ENCODE data around the gene RNF144A. TPM values are rescaled to one million over a fixed set of nuclear protein-coding genes. Genes with fewer than 3 reads are reported as not detected.

The RNF144A gene
- total RNA-seq, 1 experiment from 2014 or later: 13.0 TPM

DNA sequence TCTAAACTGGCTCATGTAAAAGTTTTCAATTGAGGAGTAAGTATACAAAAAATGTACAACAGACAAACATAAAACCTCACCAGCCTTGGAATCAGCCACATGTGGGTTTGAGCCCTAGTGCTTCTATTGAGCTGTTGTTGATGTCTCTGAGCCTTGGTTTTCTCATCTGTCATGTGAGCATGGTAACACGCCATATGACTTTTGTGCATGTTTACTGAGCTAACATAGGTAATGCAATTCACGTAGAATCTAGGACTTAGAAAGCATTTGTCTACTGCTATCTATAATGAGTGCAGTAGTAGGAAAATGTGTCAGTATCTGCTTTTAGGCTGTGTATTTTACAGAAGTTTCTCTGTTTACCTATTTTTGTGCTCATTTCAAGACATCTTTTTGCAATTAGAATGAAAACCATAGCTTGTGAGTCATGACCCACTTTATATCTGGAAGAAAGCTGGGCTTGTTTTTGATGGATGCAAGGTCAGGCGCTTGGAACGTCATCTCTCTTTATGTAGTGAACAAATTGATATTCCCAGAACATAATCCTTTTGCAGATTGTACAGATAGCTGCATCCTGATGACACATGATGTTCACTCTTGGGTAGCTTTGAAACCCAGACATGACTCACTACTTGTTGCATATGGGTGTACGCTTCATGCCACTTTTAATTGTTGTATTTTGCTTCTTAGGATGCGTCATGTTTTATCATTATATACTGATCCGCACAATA, 94.3 kb downstream of the RNF144A start:
- Histone ChIP-seq H3K79me2 (ENCODE audit: insufficient read depth, low read length) (no peaks in the 10 kb centered on the region), H2AFZ (ENCODE audit: low read depth, low read length, poor library complexity, severe bottlenecking) (no peak overlapping the region), H3K9me3 (ENCODE audit: control insufficient read depth in 1 of 2, insufficient read depth in 1 of 2, low read depth in 1 of 2, low read length in 2 of 2) (no peaks in the 10 kb centered on the region), H3K9me2 (ENCODE audit: insufficient read depth) (no peaks in the 10 kb centered on the region), H3K4me2 (ENCODE audit: low read length) (no peak overlapping the region), H4K20me1 (ENCODE audit: insufficient read depth) (no peaks in the 10 kb centered on the region), H3K4me3 (replicated peaks in 1 of 2; ENCODE audit: low read depth in 1 of 2, low read length in 2 of 2) (no peak overlapping the region), H3K9ac (ENCODE audit: low read length) (no peak overlapping the region), H3K27me3 (ENCODE audit: insufficient read depth, low read length) (no peaks in the 10 kb centered on the region), H3K4me1 (ENCODE audit: control insufficient read depth in 1 of 2, insufficient read depth in 2 of 2, low read length in 2 of 2) (no peaks in the 10 kb centered on the region), H3K36me3 (ENCODE audit: control insufficient read depth in 1 of 2, insufficient read depth in 2 of 2, low read length in 2 of 2) (no peaks in the 10 kb centered on the region), H3K27ac (ENCODE audit: low read depth, low read length) (no peak overlapping the region)
- intact Hi-C loops (cut with micrococcal nuclease): no loop called here
- ChIA-PET POLR2A (no interaction called here), CTCF (interaction anchor here (1.4 kb wide), 1 partner anchor 32 kb away, joined by 3 read pairs; no protein-coding TSS in a partner anchor), RAD21 (ENCODE audit: low non-redundant PET in 1 of 2, low total read pairs in 2 of 2, uncharacterized antibody in 2 of 2, unreplicated experiment in 2 of 2) (no interaction called here)
- ATAC-seq (no peak), DNase-seq (ENCODE audit: low read depth, low spot score) (no peak)
- no TSS peak for BruUV-seq (replicated peaks)
- no peak for TF ChIP-seq ZFX (IDR thresholded peaks at IDR 0.05)
- TF ChIP-seq EZH2 (IDR thresholded peaks at IDR 0.05): no peak
- TF ChIP-seq SP1 (IDR thresholded peaks at IDR 0.05; ENCODE audit: low read depth): no peak

DNA sequence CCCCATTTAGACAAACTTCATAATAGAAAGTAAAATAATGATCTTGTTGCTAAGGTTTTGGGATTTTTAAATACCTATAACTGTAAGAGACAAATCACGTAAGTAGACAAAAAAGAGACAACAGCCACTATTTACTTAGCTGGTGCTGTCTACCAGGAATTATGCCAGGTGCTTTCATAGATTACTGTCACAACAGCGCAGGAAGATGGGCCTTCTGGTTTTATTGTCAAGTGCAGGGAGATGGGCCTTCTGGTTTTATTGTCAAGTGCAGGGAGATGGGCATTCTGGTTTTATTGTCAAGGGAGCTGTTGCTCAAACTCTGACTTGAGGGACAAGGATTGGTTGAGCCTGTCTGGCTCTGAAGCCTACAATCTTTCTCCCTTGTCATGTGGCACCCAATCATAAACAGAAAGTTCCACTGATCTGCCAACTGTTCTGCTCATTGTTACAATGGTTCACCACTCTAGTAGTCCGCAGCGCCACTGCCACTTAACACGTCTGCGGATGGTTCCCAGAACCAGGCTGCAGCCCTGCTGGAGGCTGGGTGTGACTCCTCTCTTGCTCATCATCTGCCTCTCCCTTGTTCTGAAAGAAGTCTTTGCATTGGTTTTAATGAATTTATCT, 95.0 kb downstream of the RNF144A start:
- intact Hi-C loops (cut with micrococcal nuclease): no loop called here
- no peak for TF ChIP-seq SIN3A (IDR thresholded peaks at IDR 0.05; ENCODE audit: low read depth)
- no peak for TF ChIP-seq CTCF (IDR thresholded peaks at IDR 0.05 in 2 of 3, conservative IDR thresholded peaks at IDR 0.05 in 1 of 3; ENCODE audit: borderline replicate concordance in 1 of 3, insufficient read depth in 1 of 3, low read depth in 2 of 3, low read length in 2 of 3)
- Histone ChIP-seq H3K4me3 (replicated peaks in 1 of 2; ENCODE audit: low read depth in 1 of 2, low read length in 2 of 2) (no peak overlapping the region), H3K9me2 (ENCODE audit: insufficient read depth) (no peaks in the 10 kb centered on the region), H3K9ac (ENCODE audit: low read length) (no peak overlapping the region), H3K4me2 (ENCODE audit: low read length) (no peak overlapping the region), H2AFZ (ENCODE audit: low read depth, low read length, poor library complexity, severe bottlenecking) (no peak overlapping the region), H3K27me3 (ENCODE audit: insufficient read depth, low read length) (no peaks in the 10 kb centered on the region), H3K27ac (ENCODE audit: low read depth, low read length) (no peak overlapping the region), H3K4me1 (ENCODE audit: control insufficient read depth in 1 of 2, insufficient read depth in 2 of 2, low read length in 2 of 2) (no peaks in the 10 kb centered on the region), H4K20me1 (ENCODE audit: insufficient read depth) (no peaks in the 10 kb centered on the region), H3K36me3 (ENCODE audit: control insufficient read depth in 1 of 2, insufficient read depth in 2 of 2, low read length in 2 of 2) (no peaks in the 10 kb centered on the region), H3K9me3 (ENCODE audit: control insufficient read depth in 1 of 2, insufficient read depth in 1 of 2, low read depth in 1 of 2, low read length in 2 of 2) (no peaks in the 10 kb centered on the region), H3K79me2 (ENCODE audit: insufficient read depth, low read length) (no peaks in the 10 kb centered on the region)
- POLR2A ChIA-PET: no interaction called here
- ATAC-seq (no peak), DNase-seq (ENCODE audit: low read depth, low spot score) (no peak)
- RAD21 ChIA-PET (ENCODE audit: low non-redundant PET in 1 of 2, low total read pairs in 2 of 2, uncharacterized antibody in 2 of 2, unreplicated experiment in 2 of 2): no interaction called here
- CTCF ChIA-PET: interaction anchor here (1.2 to 1.4 kb wide), 2 partner anchors 23 to 32 kb away, joined by 3 read pairs; no protein-coding TSS in a partner anchor
- BruUV-seq (replicated peaks): no TSS peak

All from HCT116 (cell line).